ENCODE data around the gene RELL1.

- TF ChIP-seq CTCF (IDR thresholded peaks at IDR 0.05; ENCODE audit: insufficient read depth, low read depth, low read length) (no peak), EZH2 (IDR thresholded peaks at IDR 0.05; ENCODE audit: insufficient read depth, low read length) (no peak)
Observed at GRCh38 chr4:37719021-37719420, 32.8 kb upstream of the RELL1 start.
